Activated CD8-positive, alpha-beta memory T cell treated with anti-CD3 and anti-CD28 coated beads for 24 hours (primary cell): ENCODE results near the gene PARP6.

ENCODE experiments used
- DNase-seq: peaks from one replicate; pipeline ENCODE4 v3.0.0-alpha.2; 2020

Gene PARP6

GRCh38 chr15:72230197-72231065 is 41.9 kb downstream of the PARP6 start:
- peak; percentile 94 for DNase-seq

- no peak for DNase-seq
Measured at GRCh38 chr15:72229947-72230196, 42.5 kb downstream of the PARP6 start.

- DNase-seq = peak; percentile 80
Measured at GRCh38 chr15:72229076-72229946, 43.0 kb downstream of the PARP6 start.

GRCh38 chr15:72227720-72228119 is 44.6 kb downstream of the PARP6 start:
- no peak for DNase-seq

GRCh38 chr15:72227192-72227586 is 45.2 kb downstream of the PARP6 start:
- peak; percentile 82 for DNase-seq

GRCh38 chr15:72223278-72223677 is 49.1 kb downstream of the PARP6 start:
- DNase-seq = no peak

GRCh38 chr15:72222393-72222792 is 50.0 kb downstream of the PARP6 start:
- DNase-seq = no peak

GRCh38 chr15:72220687-72221086 is 51.7 kb downstream of the PARP6 start:
- DNase-seq = no peak

- DNase-seq = no peak
Measured at GRCh38 chr15:72217216-72217615, 55.1 kb downstream of the PARP6 start.

GRCh38 chr15:72216079-72216478 is 56.3 kb downstream of the PARP6 start:
- DNase-seq = no peak

DNA sequence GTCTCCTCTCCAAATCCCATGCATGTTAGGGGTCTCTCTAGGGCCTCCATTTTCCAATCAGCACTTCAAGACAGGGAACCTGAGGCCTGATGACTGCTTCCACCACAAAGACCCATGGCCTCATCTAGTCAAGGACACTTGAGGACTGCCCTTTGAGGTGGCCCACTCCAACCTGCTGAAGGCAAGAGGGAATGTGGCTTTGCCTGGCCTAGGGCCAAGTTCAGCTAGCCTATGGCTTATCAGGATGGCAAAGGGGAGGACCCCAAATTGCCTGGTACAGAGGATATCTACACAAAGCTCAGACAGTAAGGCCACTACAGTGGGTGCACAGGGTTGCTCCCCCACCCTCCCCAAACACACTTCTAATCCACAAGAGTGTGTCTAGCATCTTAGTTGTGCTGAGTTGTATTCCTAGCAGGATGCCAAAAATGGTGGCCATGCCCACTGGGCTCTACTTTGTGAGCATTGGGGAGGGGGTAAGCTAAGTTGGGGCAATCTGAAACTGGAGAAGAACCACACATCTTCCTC is 64.7 kb downstream of the PARP6 start:
- no peak for DNase-seq

DNA sequence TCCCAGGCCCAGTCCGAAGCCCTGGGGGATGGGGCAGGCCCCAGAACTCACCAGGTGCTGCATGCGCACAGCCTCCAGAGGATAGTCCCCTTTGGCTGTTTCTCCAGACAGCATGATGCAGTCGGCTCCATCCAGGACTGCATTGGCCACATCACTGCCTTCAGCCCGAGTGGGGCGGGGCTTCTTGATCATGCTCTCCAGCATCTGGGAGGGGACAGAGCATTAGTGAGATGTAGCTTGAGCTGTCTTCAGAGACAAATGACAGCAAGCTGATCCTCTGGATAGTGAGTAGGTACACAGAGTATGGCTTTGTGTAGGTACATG is 65.7 kb downstream of the PARP6 start:
- peak; percentile 56 for DNase-seq

- DNase-seq = peak; percentile 52
Measured at GRCh38 chr15:72205896-72206676, 66.3 kb downstream of the PARP6 start.

DNA sequence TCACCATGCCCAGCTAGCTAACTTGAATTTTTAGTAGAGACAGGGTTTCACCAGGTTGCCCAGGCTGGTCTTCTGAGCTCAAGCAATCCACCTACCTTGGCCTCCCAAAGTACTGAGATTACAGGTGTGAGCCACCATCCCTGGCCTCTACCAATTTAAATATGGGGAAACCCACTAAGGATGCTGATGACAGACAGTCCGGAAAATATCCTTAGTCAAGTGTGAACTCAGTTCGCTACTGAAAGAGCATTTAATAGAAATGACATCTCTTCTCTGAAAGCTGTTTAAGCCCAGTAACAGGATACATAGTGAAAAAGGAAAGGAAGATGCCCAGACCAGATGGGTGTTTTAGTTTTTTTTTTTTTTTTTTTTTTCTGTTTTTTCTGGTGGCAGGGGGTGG is 67.1 kb downstream of the PARP6 start:
- DNase-seq = no peak

- no peak for DNase-seq
Measured at GRCh38 chr15:72203507-72203837, 68.9 kb downstream of the PARP6 start.

GRCh38 chr15:72202801-72203506 is 69.4 kb downstream of the PARP6 start:
- DNase-seq = no peak

GRCh38 chr15:72202302-72202701 is 70.1 kb downstream of the PARP6 start:
- DNase-seq = no peak

GRCh38 chr15:72201391-72201921 is 70.9 kb downstream of the PARP6 start:
- DNase-seq = no peak

GRCh38 chr15:72200395-72201237 is 71.7 kb downstream of the PARP6 start:
- DNase-seq = no peak

- DNase-seq = peak; percentile 85
Measured at GRCh38 chr15:72199721-72200212, 72.6 kb downstream of the PARP6 start.

GRCh38 chr15:72199205-72199515 is 73.2 kb downstream of the PARP6 start:
- DNase-seq = no peak
